ENCODE data around the gene RPS6KC1. TPM values are rescaled to one million over a fixed set of nuclear protein-coding genes. Genes with fewer than 3 reads are reported as not detected.

Gene RPS6KC1
- total RNA-seq, 3 donors from 2014 or later (not counting 1 experiment from before 2014, with no cell fraction given), result 19.6 to 32.7 (median 24.1) TPM

DNA sequence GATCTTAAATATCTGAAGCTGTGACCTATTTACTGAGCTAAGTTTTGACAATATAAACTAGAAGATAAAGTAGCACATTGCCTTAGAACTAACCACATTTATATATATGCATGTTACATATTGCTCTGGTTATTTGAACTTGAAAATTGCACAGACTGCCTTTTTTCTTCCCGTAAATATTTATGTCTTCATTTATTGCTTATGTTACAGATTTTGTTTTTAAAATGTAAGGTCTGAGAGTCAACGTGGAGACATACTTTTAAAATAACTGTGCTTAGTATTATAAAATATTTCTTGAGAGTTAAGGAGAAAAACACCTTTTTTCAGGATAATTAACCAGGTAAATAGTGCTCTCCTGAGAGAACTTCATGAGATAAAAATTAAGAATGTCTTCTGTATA is 3.1 kb downstream of the RPS6KC1 start:
- intact Hi-C loops (cut with micrococcal nuclease), result loop anchor here (5.0 kb wide), 1 partner anchor 47 kb away; no protein-coding TSS in a partner anchor
- WGBS (ENCODE audit: insufficient coverage), result no CpG with 5 or more reads among the region's 2 CpGs

GRCh38 chr1:213054733-213055591 is 3.9 kb downstream of the RPS6KC1 start:
- H3K27ac ChIP-seq (ENCODE audit: low read length), result no peak overlapping the region
- Mint-ChIP-seq H3K9me3 (peaks cover 2 to 5% of the 10 kb centered on the region in 2 donors), H3K27ac (no peak overlapping the region), H3K4me3 (no peak overlapping the region), H3K4me1 (peaks cover 48 to 56% of the 10 kb centered on the region in 2 donors), H3K36me3 (no peaks in the 10 kb centered on the region), H3K27me3 (ENCODE audit: low read depth in 2 of 2) (peaks cover 0 to 3% of the 10 kb centered on the region in 2 donors)
- no peak for DNase-seq
- H3K4me3 ChIP-seq (ENCODE audit: low read length), result no peak overlapping the region
- no peaks in the 10 kb centered on the region for H3K36me3 ChIP-seq (ENCODE audit: control insufficient read depth, insufficient read depth, low read length)
- no peak for ATAC-seq
- peaks cover 13% of the 10 kb centered on the region for H3K4me1 ChIP-seq (ENCODE audit: control insufficient read depth, insufficient read depth, low read length)
- intact Hi-C loops (cut with micrococcal nuclease), result loop anchor here (5.0 kb wide), 1 partner anchor 48 kb away; no protein-coding TSS in a partner anchor
- no peak for TF ChIP-seq CTCF (IDR thresholded peaks at IDR 0.05)
- H3K9me3 ChIP-seq (ENCODE audit: control insufficient read depth, insufficient read depth, low read length), result no peaks in the 10 kb centered on the region
- H3K27me3 ChIP-seq (ENCODE audit: control insufficient read depth, insufficient read depth, low read length), result no peaks in the 10 kb centered on the region

More for the DNA sequence above, 3.1 kb downstream of the RPS6KC1 start:
- Mint-ChIP-seq H3K4me3 (no peak overlapping the region), H3K27me3 (ENCODE audit: low read depth in 2 of 2) (peaks cover under 1 to 6% of the 10 kb centered on the region in 2 donors), H3K36me3 (no peaks in the 10 kb centered on the region), H3K9me3 (peaks cover under 1 to 5% of the 10 kb centered on the region in 2 donors), H3K27ac (no peak overlapping the region), H3K4me1 (peaks cover 48 to 56% of the 10 kb centered on the region in 2 donors)
- H3K4me1 ChIP-seq (ENCODE audit: control insufficient read depth, insufficient read depth, low read length), result peaks cover 13% of the 10 kb centered on the region
- H3K4me3 ChIP-seq (ENCODE audit: low read length), result no peak overlapping the region
- no peaks in the 10 kb centered on the region for H3K36me3 ChIP-seq (ENCODE audit: control insufficient read depth, insufficient read depth, low read length)
- DNase-seq (no peak), ATAC-seq (no peak)
- no peak overlapping the region for H3K27ac ChIP-seq (ENCODE audit: low read length)
- no peaks in the 10 kb centered on the region for H3K9me3 ChIP-seq (ENCODE audit: control insufficient read depth, insufficient read depth, low read length)
- no peaks in the 10 kb centered on the region for H3K27me3 ChIP-seq (ENCODE audit: control insufficient read depth, insufficient read depth, low read length)
- no peak for TF ChIP-seq CTCF (IDR thresholded peaks at IDR 0.05)

DNA sequence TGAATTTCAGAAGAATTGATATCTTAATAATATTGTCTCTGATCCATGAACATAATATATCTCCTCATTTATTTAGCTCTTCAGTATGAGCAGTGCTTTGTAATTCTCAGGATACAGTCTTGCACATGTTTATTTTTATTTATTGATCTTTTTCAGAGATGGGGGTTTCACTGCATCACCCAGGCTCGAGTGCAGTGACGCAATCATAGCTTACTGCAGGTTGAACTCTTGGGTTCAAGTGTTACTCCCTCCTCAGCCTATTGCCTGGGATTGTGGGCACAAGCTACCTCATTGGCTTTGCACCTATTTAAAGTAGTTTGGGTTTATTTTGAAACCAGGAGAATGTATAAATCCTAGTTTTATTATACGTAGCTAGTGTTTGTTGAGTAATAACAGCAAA is 4.7 kb downstream of the RPS6KC1 start:
- Histone ChIP-seq H3K4me1 (ENCODE audit: control insufficient read depth, insufficient read depth, low read length) (peaks cover 9% of the 10 kb centered on the region), H3K27ac (ENCODE audit: low read length) (no peak overlapping the region), H3K27me3 (ENCODE audit: control insufficient read depth, insufficient read depth, low read length) (no peaks in the 10 kb centered on the region), H3K4me3 (ENCODE audit: low read length) (no peak overlapping the region), H3K9me3 (ENCODE audit: control insufficient read depth, insufficient read depth, low read length) (no peaks in the 10 kb centered on the region), H3K36me3 (ENCODE audit: control insufficient read depth, insufficient read depth, low read length) (no peaks in the 10 kb centered on the region)
- no peak for TF ChIP-seq CTCF (IDR thresholded peaks at IDR 0.05)
- DNase-seq (no peak), ATAC-seq (no peak)
- H3K36me3 Mint-ChIP-seq, result no peaks in the 10 kb centered on the region
- intact Hi-C loops (cut with micrococcal nuclease), result no loop called here
- no peak overlapping the region for H3K4me3 Mint-ChIP-seq
- no peak overlapping the region for H3K27ac Mint-ChIP-seq
- 73% methylated on average over 3 of the region's 3 CpGs for WGBS (ENCODE audit: insufficient coverage)
- H3K4me1 Mint-ChIP-seq, result peaks cover 40 to 48% of the 10 kb centered on the region in 2 donors
- H3K9me3 Mint-ChIP-seq, result peaks cover 0 to 2% of the 10 kb centered on the region in 2 donors
- H3K27me3 Mint-ChIP-seq (ENCODE audit: low read depth in 2 of 2), result no peaks in the 10 kb centered on the region

Measured in natural killer cell (primary cell).